Right ventricle myocardium superior (tissue), 1 donor: ENCODE results near the gene GPR153. TPM values are rescaled to one million over a fixed set of nuclear protein-coding genes. Genes with fewer than 3 reads are reported as not detected.
"Not testable (repeated sequence)": the region's sequence is repeated elsewhere in the genome, so short reads cannot be mapped to it uniquely, and the experiment has no call there.

Experiments
- ATAC-seq: fragments of 200-7000 bp; cut with Tn5 transposase; one replicate; pipeline ENCODE4 v1.9.1; 2020; ENCODE audit warnings: mild to moderate bottlenecking; ENCODE audit not compliant: poor library complexity
- DNase-seq: peaks from one replicate; pipeline ENCODE4 v3.0.0-alpha.2; 2020
- intact Hi-C: fragments of 100-400 bp; cut with DNase I; formaldehyde crosslinking; loops from one replicate; pipeline ENCODE4 v1.11.2; 2022
- total RNA-seq: library from RNA; stranded (reverse); fragmentation: NEBNext Ultra II Directional; extraction: Animal tissue kit (Norgen Biotek cat#: 25700); gene quantifications from one replicate; pipeline ENCODE4 v1.2.1, GENCODE V29; 2021
- donor health status: DM: no; HTN: yes; CAD: no; lungs with severe emphysema.

Gene GPR153
- total RNA-seq, 1 donor from 2014 or later = 12.5 TPM

DNA sequence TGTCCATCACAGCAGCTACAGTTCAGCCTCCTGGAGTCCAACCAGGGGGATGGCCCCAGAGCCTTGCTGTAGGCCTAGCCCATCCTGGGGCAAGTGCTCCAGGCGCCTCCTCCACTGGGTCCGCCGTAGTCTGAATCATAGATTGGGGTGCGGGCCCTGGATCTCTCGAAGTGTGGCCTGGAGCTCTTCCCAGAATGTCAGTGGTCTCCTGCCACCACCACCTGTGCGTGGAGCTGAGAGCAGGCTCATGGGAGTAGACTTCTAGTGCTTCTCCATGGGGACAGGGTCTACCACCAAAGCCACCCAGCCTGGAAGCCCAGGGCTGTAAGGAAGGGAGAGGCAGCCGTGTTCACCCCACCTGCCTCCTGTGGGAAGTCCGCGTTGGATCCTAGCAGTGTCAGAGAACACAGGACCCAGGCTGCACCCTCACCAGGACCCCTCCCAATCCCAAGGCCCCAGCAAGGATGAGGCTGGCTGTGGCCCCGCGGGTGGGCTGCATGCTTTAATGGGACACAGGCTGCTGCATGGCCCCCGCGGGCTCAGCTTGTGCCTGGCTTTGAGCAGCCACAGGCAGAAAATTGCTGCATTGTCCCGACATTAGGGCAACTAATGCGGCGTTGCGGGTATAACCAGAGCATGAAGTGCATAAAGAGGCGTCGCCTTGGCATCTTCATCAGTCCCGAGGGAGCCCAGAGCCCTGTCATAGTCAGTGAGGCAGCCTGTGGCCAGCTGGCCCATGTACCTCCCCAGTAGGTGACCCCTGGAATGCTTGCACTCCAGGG is 17.7 kb downstream of the GPR153 start:
- intact Hi-C loops = no loop called here
- DNase-seq (no peak), ATAC-seq (no peak)

DNA sequence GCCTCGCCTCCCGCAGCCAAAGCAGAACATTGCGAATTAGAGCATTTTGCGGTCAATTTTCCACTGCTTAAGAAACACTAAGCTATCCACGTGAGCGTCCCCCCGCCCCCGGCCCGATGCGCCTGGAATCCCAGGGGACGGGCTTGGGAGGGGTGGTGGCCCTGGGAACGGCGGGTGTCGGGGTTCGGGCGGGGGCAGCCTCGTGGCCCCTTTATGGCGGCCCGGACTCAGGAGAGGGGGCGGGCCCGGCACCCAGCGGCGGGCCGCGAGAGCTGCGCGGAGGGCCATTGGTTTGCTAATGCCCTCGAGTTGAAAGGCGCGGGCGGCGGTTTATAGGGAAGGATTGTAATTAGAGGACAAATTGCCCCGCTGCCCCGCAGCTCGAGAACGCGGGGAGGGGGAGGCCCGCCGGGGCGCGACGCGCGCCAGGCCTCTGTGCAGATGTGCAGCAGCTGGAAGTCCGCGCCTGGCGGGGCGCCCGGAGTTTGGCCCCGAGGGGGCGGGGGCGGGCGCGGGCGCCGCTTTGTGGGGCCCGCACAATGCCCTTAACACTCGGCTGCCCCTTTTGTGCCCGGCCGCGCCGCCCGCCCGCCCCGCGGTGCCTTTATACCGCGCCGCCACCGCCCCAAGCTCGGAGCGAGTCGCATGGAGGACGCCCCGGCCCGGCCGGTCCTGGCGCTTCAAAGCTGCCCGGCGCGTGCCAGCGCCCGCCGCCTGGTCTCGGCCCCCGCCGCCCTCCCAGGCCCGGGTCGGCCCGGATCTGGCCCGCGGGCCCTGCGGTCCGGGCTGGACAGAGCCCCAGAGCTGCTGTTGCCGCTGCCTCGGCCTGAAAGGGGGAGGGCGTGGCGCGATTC is 18.8 kb downstream of the GPR153 start:
- DNase-seq (no peak), ATAC-seq (no peak)

DNA sequence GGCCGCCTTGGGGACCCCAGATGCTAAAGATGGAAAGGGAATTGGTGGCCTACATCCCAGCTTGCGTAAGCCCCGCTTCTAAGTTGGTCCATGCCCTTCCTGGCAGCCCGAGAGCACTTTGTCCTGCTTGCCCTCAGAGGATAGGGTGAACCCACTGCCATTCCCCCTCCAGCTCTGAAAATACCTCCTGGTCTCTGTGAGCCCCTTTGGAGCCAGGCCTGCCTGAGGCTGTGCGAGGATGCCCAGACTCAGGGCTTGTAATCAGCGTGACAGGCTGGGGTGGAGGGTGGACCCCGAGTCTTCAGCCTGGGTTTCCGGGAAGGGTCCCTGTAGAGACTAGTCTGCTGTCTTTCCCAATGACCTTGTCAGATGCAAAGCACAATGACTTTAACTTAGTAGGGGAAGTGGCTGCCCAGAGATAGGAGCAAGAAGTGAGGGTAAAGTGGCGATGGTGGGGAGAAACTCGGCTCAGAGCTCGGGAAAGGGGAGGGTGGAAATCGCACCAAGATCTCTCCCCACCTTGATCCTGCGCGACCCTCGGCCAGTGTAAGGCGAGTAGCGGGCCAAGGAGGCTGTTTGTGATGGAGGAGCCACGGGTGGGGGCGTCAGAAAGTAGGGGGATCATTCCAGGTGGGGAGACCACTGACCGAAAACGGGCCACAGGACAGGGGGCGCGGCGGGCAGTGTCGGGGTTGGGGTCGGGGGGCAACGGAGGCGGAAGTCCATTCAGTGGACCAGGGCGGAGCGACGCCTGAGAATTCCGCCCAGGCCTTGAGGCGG is 19.6 kb downstream of the GPR153 start:
- no peak for ATAC-seq
- DNase-seq = no peak
- intact Hi-C loops = no loop called here

More for the DNA sequence above, 18.8 kb downstream of the GPR153 start:
- intact Hi-C loops = no loop called here

DNA sequence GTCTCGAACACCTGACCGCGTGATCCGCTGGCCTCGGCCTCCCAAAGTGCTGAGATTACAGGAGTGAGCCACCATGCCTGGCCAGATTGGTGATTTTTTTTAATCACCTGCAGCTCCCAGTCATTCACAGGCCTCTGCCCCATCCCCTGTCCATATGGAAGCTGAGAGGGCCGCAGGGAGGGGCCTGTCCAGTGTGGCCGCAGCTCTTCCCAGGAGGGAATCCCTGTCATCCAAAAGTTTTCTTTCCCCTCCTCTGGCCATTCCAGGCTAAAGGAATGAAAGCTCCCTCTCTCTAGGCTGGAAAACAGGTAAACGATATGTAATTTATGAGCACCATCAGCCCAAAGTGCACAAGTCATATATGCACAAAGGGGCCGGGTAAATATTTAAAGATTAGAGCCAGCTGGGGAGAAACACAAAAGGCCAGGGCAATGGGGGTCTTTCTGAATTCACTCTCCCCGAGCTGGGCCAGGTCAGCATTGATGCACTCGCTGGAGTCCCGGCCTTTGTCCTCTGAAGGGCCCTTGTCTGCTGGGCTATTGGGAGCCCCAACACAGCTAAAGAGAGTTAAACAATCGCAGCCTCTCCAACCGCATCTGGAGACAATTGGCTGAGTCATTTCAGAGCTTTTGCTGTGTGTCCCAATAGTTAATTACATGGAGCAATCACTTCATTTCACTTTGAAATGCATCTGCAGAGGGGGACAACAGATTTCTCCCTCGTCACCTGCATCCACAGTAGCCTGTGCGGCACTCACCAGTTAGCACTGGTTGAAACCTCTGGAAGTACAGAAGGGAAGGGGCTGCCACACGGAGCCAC is 20.7 kb downstream of the GPR153 start:
- no peak for DNase-seq
- no peak for ATAC-seq
- intact Hi-C loops = loop anchor here (5.0 kb wide), 1 partner anchor 38 kb away; no protein-coding TSS in a partner anchor

DNA sequence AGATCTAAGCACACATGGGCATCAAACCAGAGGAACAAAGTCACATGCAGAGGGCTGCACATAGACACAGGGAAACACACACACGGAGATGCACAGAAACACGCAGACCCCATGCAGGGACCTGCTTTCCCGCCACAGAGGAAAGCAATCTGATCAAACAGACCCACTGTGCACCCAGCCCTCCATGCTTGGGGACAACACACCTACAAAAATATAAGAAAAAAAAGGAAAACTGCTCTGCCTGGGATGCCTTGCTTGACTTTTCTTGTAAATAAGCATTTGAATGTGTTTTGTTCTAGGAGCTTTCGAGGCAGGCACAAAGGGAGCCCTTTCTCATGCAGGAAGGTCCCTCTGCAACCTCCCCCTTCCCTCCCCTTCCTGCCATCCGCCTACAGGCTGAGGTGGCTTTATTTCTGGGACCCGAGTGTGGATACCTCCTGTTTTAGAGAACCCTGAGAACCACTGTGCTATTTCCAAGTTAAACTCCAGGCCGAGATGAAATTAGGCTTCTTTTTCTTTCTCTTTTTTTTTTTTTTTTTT is 21.6 kb downstream of the GPR153 start:
- intact Hi-C loops = loop anchor here (5.0 kb wide), 1 partner anchor 37 kb away; no protein-coding TSS in a partner anchor
- no peak for DNase-seq
- no peak for ATAC-seq

DNA sequence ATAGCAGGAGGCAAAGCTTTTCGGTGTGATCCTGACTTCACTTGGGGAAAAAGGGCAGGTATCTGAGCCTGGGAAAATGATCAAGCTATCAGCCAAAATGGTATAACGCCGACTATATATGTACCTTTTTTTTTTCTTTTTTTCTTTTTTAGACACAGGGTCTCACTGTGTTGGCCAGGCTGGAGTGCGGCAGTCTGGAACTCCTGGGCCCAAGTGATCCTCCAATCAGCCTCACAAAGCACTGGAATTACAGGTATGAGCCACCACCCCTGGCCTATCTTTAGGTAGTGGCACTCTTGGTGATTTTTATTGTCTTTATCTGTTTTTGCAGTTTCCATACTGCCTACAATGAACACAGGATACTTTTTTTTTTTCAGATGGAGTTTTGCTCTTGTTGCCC is 23.8 kb downstream of the GPR153 start:
- intact Hi-C loops = loop anchor here (5.0 kb wide), 1 partner anchor 35 kb away; no protein-coding TSS in a partner anchor
- no peak for DNase-seq
- ATAC-seq = no peak

DNA sequence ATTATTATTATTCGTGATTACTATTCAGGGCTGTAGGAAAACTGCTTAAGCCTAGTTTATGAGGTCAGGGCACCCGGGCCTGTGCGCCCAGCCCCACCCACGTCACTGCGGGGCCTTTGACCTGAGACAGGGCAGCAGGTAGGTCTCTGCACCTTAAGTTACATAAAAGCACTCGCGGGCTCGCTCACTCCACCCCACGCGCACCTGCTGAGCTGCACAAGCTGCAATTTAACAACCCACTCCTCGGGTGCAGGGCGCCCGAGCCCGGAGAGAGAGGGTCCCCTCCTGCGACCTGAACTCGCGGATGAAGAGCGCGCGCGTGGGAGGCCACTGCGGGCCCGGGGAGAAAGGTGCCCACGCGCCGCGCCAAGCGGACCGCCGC is 25.6 kb downstream of the GPR153 start:
- DNase-seq (no peak), ATAC-seq (no peak)
- intact Hi-C loops = loop anchor here (5.0 kb wide), 1 partner anchor 33 kb away; no protein-coding TSS in a partner anchor

DNA sequence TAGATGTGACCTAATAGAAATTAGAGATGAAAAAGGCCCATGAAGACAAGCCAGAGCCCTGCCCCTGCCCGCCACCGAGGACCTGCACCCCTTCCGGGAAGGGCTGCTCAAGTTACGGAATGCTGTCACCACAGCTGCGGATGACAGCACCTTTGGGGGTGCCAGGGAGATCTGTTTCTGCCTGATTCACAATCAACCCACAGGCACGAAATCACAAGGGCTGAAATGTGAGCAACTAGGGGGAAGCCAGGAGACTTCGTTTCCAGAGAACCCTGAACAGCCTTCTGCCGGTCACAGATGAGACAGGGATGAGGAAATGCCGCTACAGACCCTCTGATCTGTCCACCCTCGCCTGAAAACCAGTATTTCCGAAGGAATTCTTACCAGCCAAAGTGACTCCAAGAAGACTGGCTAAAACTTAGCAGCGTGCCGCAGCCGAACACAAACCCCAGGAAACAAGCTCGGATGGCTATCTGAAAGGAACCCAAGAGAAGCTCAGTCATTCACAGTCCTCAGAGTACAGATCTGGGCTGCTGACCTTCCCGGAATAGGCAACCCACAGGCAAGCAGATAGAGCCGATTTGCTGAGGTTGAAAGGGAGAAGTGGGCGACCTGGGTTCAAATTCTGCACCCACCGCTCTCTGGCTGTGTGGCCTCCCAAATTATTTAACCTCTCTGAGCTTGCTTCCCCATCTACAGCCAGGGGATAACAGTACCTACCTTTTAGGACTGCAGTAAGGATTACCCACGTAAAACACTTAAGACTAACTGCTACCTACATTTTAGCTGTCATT is 26.2 kb downstream of the GPR153 start:
- no peak for ATAC-seq
- DNase-seq = no peak
- intact Hi-C loops = loop anchor here (5.0 kb wide), 1 partner anchor 32 kb away; no protein-coding TSS in a partner anchor

DNA sequence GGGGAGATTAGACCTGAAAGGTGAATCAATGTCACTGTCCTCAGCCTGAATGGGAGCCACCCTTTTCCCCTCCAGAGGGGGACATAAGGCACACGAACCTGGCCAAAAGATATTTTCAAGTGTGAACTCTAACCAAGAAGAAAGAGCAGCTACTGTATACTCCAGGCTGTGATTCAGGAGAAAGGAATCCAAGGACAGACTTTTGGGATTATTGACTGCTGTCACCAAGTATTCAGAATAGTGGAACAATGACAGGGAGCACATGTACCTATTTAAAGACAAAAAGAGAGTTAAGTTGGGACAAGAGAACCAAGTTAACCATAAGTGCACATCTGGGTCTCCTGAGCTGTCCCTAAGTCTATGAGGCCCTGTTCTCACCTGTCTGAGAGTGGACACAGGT is 27.5 kb downstream of the GPR153 start:
- ATAC-seq (no peak), DNase-seq (no peak)
- intact Hi-C loops = no loop called here

DNA sequence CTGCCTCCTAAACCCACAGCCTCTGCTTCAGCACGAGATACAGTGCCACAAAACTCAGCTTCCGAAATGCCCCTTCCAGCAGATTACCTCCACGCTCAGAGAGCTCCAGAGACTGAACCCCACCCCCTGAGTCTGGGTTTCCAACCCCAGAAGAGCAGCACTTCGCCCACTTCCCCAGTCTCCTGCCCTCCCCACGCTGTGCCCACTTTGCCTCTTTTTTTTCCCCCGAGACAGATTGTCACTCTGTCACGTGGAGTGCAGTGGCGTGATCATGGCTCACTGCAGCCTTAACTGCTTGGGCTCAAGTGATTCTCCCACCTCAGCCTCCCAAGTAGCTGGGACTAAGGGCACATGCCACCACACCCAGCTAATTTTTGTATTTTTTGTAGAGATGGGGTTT is 35.2 kb downstream of the GPR153 start:
- no peak for ATAC-seq
- DNase-seq = no peak
- intact Hi-C loops = no loop called here

DNA sequence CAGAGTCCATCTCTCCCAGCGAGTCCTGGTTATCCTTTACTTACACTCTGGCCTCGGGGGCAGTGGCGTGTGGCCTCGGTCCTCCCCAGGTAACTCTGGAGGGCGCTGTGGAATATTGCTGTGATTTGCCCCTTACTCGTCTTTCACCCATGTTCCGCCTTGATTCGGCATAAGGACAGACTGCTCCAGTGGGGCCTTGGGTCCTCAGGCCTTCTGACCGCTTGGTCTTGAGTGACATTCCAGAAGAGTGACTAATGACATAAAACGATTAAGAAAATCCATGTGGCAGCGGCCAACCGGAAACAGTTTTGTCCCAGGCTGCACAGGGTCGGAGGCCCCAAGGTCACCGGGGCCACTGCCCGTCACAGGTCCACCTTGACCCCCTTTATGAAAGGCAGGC is 36.2 kb downstream of the GPR153 start:
- no peak for DNase-seq
- ATAC-seq = no peak
- intact Hi-C loops = no loop called here

DNA sequence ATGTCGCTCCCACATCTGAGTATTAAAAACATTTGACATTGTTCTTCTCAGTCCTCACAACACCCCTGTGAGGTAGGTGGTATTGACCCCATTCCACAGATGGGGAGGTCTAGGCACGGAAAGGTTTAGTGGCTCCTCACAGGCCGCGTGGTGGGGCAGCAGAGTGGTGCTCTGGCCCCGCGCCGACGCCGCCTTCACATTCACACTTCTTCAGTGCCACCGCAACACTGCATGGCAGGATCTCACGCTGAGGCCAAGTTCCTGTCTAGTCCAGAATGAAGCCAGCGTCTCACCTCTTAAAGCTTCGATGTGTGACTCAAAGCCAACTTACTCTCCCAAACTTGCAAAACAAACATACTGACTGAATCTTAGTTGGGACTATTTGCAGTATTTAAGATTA is 37.3 kb downstream of the GPR153 start:
- DNase-seq (peak; percentile 73), ATAC-seq (peak; percentile 83)
- intact Hi-C loops = no loop called here

DNA sequence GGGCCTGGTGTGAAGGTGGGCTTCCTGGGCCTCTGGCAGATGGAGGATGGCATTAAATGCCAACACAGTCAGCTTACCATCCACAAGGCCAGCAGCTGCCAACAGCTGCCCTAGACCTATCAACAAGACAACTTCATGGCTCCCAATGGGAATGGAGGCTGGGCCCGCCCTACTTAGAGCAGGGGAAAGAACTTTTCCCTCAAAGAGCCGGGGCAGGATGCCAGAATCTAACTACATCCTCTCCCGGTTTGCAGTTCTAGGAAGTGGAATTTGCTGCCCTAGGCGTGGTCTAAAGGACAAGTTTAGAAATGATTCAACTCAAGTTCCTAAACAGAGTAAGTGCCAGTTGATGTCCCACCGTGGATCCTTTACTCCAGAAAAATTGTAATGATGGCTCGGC is 38.3 kb downstream of the GPR153 start:
- intact Hi-C loops = no loop called here
- ATAC-seq = peak; percentile 58
- peak; percentile 81 for DNase-seq

DNA sequence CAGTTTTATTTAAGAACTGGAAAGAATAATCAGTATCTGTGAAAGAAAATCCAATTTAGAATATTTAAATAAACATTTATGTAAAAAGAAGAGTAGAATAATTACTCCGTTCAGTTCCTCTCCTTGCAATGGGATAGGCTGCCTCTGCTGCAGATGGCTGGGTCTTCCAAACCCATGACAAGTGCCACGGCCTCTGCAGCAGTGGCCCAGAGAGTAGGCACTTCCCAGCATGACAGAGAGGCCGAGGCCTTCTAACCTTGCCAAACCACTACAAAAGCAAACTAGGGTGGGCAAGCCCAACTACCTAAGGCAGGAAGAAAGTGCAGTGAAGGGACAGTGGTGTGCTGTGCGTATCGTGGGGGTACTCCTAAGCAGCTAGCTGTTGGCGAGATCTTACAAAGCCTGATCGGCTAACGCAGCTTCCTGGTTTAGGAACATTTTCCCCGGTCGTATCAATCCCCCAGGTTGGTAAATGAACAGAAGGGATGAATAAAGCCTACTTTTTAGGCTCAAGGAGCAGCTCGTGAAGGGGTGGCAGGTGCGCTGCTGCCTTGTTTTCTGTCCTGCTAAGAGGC is 39.6 kb downstream of the GPR153 start:
- intact Hi-C loops = no loop called here
- no peak for ATAC-seq
- no peak for DNase-seq

DNA sequence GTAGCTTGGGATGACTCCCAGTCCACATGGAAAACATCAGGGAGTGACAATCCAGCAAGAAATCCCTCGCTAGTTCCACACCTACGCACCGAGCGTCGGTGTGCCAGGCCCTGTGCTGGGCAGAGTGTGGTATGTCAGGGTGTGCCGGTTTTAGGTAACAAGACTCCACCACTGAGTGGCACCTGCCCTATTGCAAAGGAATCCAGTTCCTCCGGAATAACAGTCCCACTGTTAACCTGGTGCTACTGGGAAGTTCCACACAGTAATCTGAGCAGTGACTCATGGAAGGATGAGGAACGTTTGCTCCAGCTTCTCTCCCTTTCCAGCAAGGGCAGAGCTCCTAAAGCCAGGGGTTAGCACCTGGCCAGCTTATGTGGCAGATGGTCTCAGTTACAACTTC is 40.7 kb downstream of the GPR153 start:
- ATAC-seq = no peak
- intact Hi-C loops = no loop called here

DNA sequence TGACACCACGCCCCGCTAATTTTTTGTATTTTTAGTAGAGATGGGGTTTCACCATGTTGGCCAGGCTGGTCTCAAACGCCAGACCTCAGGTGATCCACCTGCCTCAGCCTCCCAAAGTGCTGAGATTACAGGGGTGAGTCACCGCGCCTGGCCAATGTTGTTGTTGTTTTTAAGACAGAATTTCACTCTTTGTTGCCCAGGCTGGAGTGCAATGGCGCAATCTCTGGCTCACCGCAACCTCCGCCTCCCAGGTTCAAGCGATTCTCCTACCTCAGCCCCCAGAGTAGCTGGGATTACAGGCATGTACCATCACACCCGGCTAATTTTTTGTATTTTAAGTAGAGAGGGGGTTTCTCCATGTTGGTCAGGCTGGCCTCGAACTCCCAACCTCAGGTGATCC is 41.3 kb downstream of the GPR153 start:
- DNase-seq, intact Hi-C loops, ATAC-seq: not testable (repeated sequence)

More for the DNA sequence above, 40.7 kb downstream of the GPR153 start:
- DNase-seq = no peak
